GM20431 (cell line): Measurements from ENCODE around the gene TEX13A.

Experiments
- in situ Hi-C: fragments of 300-500 bp; cut with MseI, MboI; formaldehyde crosslinking; loops from one replicate; pipeline ENCODE4 v1.15.0; 2020; ENCODE audit warnings: low sequenced_read_pairs; ENCODE audit not compliant: unreplicated experiment

TEX13A gene

GRCh38 chrX:105189093-105189492, 31.4 kb downstream of the TEX13A start:
- in situ Hi-C loops, result no loop called here

DNA sequence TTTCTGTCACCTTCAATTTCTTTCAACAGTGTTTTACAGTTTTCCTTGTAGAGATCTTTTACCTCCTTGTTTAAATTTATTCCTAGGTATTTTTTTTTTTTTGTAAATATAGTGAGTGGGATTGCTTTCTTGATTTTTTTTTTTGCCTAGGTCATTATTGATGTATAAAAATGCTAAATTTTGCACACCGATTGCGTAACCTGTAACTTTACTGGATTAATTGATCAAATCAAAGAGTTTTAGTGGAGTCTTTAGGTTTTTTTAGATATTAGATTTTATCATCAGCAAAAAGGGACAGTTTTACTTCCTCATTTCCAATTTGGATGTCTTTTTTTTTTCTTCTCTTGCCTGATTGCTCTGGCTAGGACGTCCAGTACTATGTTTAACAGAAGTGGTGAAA, 40.9 kb downstream of the TEX13A start:
- in situ Hi-C loops, result no loop called here

- in situ Hi-C loops, result no loop called here
Measured at GRCh38 chrX:105173071-105173470, 47.4 kb downstream of the TEX13A start.
